HFFc6 (cell line): Measurements from ENCODE around the gene TNFSF13B. TPM values are rescaled to one million over a fixed set of nuclear protein-coding genes. Genes with fewer than 3 reads are reported as not detected.
A peak's percentile ranks its signal among the peaks of the same experiment; 100 is the strongest.
"Not testable (repeated sequence)": the region's sequence is repeated elsewhere in the genome, so short reads cannot be mapped to it uniquely, and the experiment has no call there.

Source experiments
- DNase-seq: peaks from one replicate; pipeline ENCODE4 v3.0.0-alpha.2; 2018
- H3K27ac Mint-ChIP-seq: 2 replicates; pipeline ENCODE4 v1.8.0; 2020; ENCODE audit warnings: mild to moderate bottlenecking, mixed read lengths
- H3K27me3 Mint-ChIP-seq: 2 replicates; pipeline ENCODE4 v1.8.0; 2021; ENCODE audit warnings: mild to moderate bottlenecking, moderate library complexity, mixed read lengths; ENCODE audit not compliant: insufficient read depth
- H3K36me3 Mint-ChIP-seq: 2 replicates; pipeline ENCODE4 v1.8.0; 2021; ENCODE audit warnings: low read depth, mixed read lengths
- H3K4me1 Mint-ChIP-seq: 2 replicates; pipeline ENCODE4 v1.8.0; 2020; ENCODE audit warnings: low read depth, mixed read lengths
- H3K4me3 Mint-ChIP-seq: 2 replicates; pipeline ENCODE4 v1.8.0; 2020; ENCODE audit warnings: mild to moderate bottlenecking, moderate library complexity, mixed read lengths
- H3K9me3 Mint-ChIP-seq: 2 replicates; pipeline ENCODE4 v1.8.0; 2020; ENCODE audit warnings: mild to moderate bottlenecking, mixed read lengths
- total RNA-seq, 6 experiments: library from RNA; stranded (reverse); fragmentation: NEBNext Ultra II Directional; extraction: Animal tissue kit (Norgen Biotek cat#: 25700); gene quantifications; 2 replicates in 1 of 6; 3 replicates in 5 of 6; pipeline ENCODE4 v1.2.3, GENCODE V29; 2021
- TF ChIP-seq, protein P1 (sequence below): fragments of 200-600 bp; sonication (generic); IDR thresholded peaks from 2 replicates; pipeline ENCODE4 v1.5.0; 2021; ENCODE audit warnings: antibody characterized with exemption, mild to moderate bottlenecking

The TNFSF13B gene
- total RNA-seq, 6 experiments from 2014 or later: 0.17 to 0.66 (median 0.25) TPM

DNA sequence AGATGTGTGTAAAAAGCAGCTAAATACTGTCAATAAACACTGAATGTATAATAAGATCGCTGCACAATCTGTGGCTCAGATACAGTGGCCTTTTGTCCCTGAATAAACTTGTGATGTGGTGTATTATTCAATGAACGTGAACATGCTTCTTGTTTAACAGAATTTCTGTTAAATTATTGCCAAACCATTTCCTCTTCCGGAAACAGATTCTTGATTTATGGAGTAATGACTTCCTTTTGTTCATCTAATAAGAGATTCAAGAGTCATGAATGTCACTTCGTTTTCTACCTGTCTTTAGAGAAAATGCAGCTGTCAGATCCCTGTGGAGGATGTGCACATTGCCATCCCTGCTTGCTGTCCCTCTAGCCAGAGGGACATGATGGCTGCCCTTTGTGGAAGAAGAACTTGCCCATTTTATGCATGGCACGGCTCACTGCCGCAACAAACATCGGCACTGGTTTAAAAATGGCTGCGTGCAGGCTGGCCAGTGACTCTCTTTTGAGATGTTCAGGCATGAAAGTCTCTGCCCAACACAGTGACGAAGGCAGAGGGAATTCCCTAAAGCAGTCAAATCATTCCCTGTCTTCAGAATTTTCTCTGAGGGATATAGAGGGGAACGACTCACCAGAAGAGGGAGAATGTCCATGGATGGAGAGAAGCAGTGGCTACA lies 3.1 kb upstream of the TNFSF13B start:
- Mint-ChIP-seq H3K36me3 (peaks cover 9% of the 10 kb centered on the region; the same call in 1 of the 2 replicates), H3K9me3 (no peaks in the 10 kb centered on the region; the same call in 1 of the 2 replicates), H3K4me1 (peaks cover 17% of the 10 kb centered on the region), H3K27ac (no peak overlapping the region), H3K27me3 (no peaks in the 10 kb centered on the region), H3K4me3 (no peak overlapping the region)
- DNase-seq: no peak
- TF ChIP-seq, protein P1, sequence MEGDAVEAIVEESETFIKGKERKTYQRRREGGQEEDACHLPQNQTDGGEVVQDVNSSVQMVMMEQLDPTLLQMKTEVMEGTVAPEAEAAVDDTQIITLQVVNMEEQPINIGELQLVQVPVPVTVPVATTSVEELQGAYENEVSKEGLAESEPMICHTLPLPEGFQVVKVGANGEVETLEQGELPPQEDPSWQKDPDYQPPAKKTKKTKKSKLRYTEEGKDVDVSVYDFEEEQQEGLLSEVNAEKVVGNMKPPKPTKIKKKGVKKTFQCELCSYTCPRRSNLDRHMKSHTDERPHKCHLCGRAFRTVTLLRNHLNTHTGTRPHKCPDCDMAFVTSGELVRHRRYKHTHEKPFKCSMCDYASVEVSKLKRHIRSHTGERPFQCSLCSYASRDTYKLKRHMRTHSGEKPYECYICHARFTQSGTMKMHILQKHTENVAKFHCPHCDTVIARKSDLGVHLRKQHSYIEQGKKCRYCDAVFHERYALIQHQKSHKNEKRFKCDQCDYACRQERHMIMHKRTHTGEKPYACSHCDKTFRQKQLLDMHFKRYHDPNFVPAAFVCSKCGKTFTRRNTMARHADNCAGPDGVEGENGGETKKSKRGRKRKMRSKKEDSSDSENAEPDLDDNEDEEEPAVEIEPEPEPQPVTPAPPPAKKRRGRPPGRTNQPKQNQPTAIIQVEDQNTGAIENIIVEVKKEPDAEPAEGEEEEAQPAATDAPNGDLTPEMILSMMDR: no peak

DNA sequence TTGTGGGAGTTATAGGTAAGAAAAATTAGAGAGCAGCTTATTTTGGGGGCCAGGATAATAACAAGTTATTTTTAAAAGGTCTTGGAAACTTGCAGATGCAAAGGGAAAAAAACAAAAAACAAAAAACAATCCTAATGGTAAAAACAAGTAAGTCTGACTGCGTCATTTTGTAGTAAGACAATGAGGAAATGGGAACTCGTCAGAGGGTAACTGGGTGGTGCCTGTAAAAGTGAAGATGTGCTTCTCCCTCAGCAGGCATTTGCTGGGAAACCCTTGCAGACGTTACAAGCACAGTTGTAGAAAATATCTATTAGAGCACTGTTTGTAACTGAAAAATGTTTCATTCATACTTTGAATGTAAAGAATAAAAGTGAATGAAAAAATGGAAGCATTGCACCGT lies 2.2 kb upstream of the TNFSF13B start:
- Mint-ChIP-seq H3K4me1 (peaks cover 21% of the 10 kb centered on the region), H3K4me3 (no peak overlapping the region), H3K27ac (no peak overlapping the region), H3K27me3 (no peaks in the 10 kb centered on the region), H3K9me3 (no peaks in the 10 kb centered on the region), H3K36me3 (0 out of 2 replicates have a peak, but pooled peaks cover 5% of the 10 kb centered on the region)
- no peak for DNase-seq
- TF ChIP-seq, protein P1: no peak

DNA sequence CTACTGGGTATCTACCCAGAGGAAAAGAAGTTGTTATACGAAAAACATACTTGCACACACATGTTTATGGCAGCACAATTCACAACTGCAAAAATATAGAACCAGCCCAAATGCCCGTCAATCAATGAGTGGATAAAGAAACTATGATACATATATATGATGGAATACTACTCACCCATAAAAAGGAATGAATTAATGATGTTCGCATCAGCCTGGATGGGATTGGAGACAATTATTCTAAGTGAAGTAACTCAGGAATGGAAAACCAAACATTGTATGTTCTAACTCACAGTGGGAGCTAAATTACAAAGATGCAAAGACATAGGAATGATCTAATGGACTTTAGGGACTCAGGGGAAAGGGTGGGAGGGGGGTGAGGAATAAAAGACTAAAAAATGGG lies 1.7 kb upstream of the TNFSF13B start:
- DNase-seq: not testable (repeated sequence)

DNA sequence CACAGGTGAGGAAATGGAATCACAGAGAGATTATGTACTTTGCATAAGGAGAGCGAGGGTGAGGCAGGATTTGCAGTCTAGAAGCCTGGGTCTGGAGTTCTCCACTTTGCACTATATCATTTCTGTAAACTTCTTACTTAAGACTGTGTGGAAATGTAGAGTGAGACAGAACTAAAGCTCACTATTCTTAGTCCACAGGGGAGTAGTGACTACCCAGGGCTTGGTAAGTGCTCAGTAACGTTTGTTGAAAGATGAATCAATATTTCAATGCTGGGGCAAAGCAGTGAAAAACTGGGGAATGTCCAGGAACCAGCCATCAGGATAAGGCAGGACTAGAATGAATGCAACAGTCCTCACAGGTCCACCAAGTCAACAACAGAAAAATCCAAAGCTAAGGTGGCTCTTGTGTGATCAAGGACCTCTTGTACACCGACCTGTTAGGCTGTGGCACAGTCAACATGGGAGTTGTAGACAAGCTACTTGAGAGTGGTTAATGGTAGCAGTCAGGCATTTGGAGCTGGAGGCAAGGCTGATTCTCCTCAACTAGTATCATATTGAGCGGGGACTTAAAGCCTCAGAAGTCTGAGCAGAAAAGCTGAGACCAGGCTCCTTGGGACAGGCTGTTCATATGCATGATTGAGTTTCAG lies 929 bp upstream of the TNFSF13B start:
- Mint-ChIP-seq H3K36me3 (0 out of 2 replicates have a peak, but pooled peaks cover 5% of the 10 kb centered on the region), H3K4me1 (peaks cover 24% of the 10 kb centered on the region), H3K4me3 (no peak overlapping the region), H3K27ac (no peak overlapping the region), H3K9me3 (no peaks in the 10 kb centered on the region), H3K27me3 (no peaks in the 10 kb centered on the region)
- no peak for DNase-seq
- TF ChIP-seq, protein P1: no peak

More for the DNA sequence above, 1.7 kb upstream of the TNFSF13B start:
- not testable (repeated sequence) for H3K36me3 Mint-ChIP-seq, H3K27me3 Mint-ChIP-seq, H3K27ac Mint-ChIP-seq, H3K4me3 Mint-ChIP-seq, H3K9me3 Mint-ChIP-seq
- H3K4me1 Mint-ChIP-seq: peaks cover 24% of the 10 kb centered on the region

DNA sequence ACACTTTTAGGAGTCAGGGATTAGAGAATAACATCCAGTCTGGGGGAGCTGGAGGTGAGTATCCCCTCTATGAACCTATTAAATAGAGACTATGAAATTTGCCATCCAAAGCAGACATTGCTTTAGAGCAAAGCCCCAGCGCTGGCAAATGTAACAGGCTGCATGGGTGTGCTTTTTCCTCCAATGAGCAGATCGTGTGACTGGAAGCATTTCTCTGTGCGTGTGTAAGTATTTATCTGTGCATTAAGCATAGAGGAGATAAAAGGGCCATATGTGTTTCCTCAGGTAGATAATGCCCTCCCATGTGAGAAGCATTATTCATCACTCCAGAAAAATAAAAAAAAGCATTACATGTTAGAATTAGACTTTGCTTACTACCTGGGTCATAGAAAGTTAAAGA lies 924 bp downstream of the TNFSF13B start:
- Mint-ChIP-seq H3K4me3 (peak overlapping the region; percentile 79), H3K9me3 (no peaks in the 10 kb centered on the region), H3K27me3 (no peaks in the 10 kb centered on the region), H3K4me1 (peaks cover 24% of the 10 kb centered on the region), H3K27ac (no peak overlapping the region), H3K36me3 (0 out of 2 replicates have a peak, but pooled peaks cover 5% of the 10 kb centered on the region)
- TF ChIP-seq, protein P1: no peak
- no peak for DNase-seq

DNA sequence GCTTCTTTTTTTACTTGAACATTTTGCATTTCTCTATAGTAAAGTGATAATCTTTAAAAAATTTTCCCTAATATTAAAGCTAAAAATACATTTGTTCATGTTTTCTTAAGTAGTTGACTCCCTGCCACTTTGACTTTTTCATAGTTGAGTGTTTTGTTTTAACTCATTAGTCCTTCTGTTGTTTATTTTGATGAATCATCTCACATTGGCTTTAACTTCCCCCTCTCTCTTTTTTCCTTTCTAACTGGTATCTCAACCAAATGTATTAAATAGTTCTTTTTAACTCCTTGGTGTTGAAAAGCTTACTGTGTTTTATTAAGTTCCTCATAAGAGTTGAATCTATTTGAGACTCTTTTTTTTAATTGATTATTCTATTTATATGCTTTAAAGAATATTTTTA lies 2.8 kb downstream of the TNFSF13B start:
- H3K4me3 Mint-ChIP-seq: no peak overlapping the region
- TF ChIP-seq, protein P1: no peak
- H3K9me3 Mint-ChIP-seq: no peaks in the 10 kb centered on the region
- H3K4me1 Mint-ChIP-seq: peaks cover 24% of the 10 kb centered on the region
- H3K36me3 Mint-ChIP-seq: 0 out of 2 replicates have a peak, but pooled peaks cover under 1% of the 10 kb centered on the region
- no peak overlapping the region for H3K27ac Mint-ChIP-seq
- DNase-seq: no peak
- no peaks in the 10 kb centered on the region for H3K27me3 Mint-ChIP-seq
